ENCODE data around the gene UTP15. TPM values are rescaled to one million over a fixed set of nuclear protein-coding genes. Genes with fewer than 3 reads are reported as not detected.

Gene UTP15
- total RNA-seq, 1 experiment from 2014 or later = 38.8 TPM

GRCh38 chr5:73603998-73604397 is 38.5 kb downstream of the UTP15 start:
- CTCF ChIA-PET = no interaction called here
- peaks cover 17% of the 10 kb centered on the region for H3K4me1 ChIP-seq (ENCODE audit: control insufficient read depth, insufficient read depth, low read length)
- H3K36me3 ChIP-seq (ENCODE audit: control insufficient read depth, insufficient read depth, low read length) = no peaks in the 10 kb centered on the region
- intact Hi-C loops (cut with micrococcal nuclease; ENCODE audit: unreplicated experiment) (no loop called here), in situ Hi-C loops (cut with HindIII; ENCODE audit: low pct_unique_long_range_greater_than_20kb, low sequenced_read_pairs) (no loop called here)
- TF ChIP-seq TCF7L2 (IDR thresholded peaks at IDR 0.05; ENCODE audit: low read depth, low read length) (no peak), SIN3A (IDR thresholded peaks at IDR 0.05; ENCODE audit: borderline replicate concordance, insufficient read depth, low read depth, low read length) (no peak)
- H3K9me3 ChIP-seq (ENCODE audit: control insufficient read depth, insufficient read depth, low read depth, low read length) = peaks cover 8% of the 10 kb centered on the region; the same call in 1 of the 2 replicates
- DNase-seq (ENCODE audit: low read depth, low spot score) = no peak
- BruUV-seq (replicated peaks) = no TSS peak
- no peaks in the 10 kb centered on the region for H3K27me3 ChIP-seq (ENCODE audit: control insufficient read depth, insufficient read depth, low read length)
- POLR2A ChIA-PET = no interaction called here
- no peak for ATAC-seq
- H3K27ac ChIP-seq (ENCODE audit: low read length) = no peak overlapping the region
- no peak overlapping the region for H3K4me3 ChIP-seq (ENCODE audit: low read depth in 2 of 2, low read length in 2 of 2)

- H3K27ac ChIP-seq (ENCODE audit: low read length) = peak overlapping the region; percentile 20; the same call in 1 of the 2 replicates
- CTCF ChIA-PET = no interaction called here
- in situ Hi-C loops (cut with HindIII; ENCODE audit: low pct_unique_long_range_greater_than_20kb, low sequenced_read_pairs) (no loop called here), intact Hi-C loops (cut with micrococcal nuclease; ENCODE audit: unreplicated experiment) (no loop called here)
- POLR2A ChIA-PET = interaction anchor here (0.5 kb wide), 1 partner anchor 189 kb away, joined by 4 read pairs; no protein-coding TSS in a partner anchor
- TF ChIP-seq SIN3A (IDR thresholded peaks at IDR 0.05; ENCODE audit: borderline replicate concordance, insufficient read depth, low read depth, low read length) = no peak
- TF ChIP-seq CTCF (IDR thresholded peaks at IDR 0.05) = no peak
- no peak for TF ChIP-seq REST (IDR thresholded peaks at IDR 0.05; ENCODE audit: insufficient read depth in 1 of 2, low read depth in 2 of 2, low read length in 1 of 2)
- no peak overlapping the region for H3K4me3 ChIP-seq (ENCODE audit: low read depth in 2 of 2, low read length in 2 of 2)
- no peaks in the 10 kb centered on the region for H3K27me3 ChIP-seq (ENCODE audit: control insufficient read depth, insufficient read depth, low read length)
- DNase-seq (ENCODE audit: low read depth, low spot score) (no peak), ATAC-seq (peak; percentile 90)
- H3K4me1 ChIP-seq (ENCODE audit: control insufficient read depth, insufficient read depth, low read length) = peaks cover 17% of the 10 kb centered on the region
- H3K36me3 ChIP-seq (ENCODE audit: control insufficient read depth, insufficient read depth, low read length) = no peaks in the 10 kb centered on the region
- peaks cover 8% of the 10 kb centered on the region; the same call in 1 of the 2 replicates for H3K9me3 ChIP-seq (ENCODE audit: control insufficient read depth, insufficient read depth, low read depth, low read length)
- no TSS peak for BruUV-seq (replicated peaks)
Observed at GRCh38 chr5:73605223-73606087, 39.9 kb downstream of the UTP15 start.

- no TSS peak for BruUV-seq (replicated peaks)
- DNase-seq (ENCODE audit: low read depth, low spot score) (no peak), ATAC-seq (peak; percentile 30; the same call in 1 of the 2 replicates)
- POLR2A ChIA-PET = no interaction called here
- Histone ChIP-seq H3K4me1 (ENCODE audit: control insufficient read depth, insufficient read depth, low read length) (peaks cover 17% of the 10 kb centered on the region), H3K27ac (ENCODE audit: low read length) (no peak overlapping the region), H3K36me3 (ENCODE audit: control insufficient read depth, insufficient read depth, low read length) (no peaks in the 10 kb centered on the region), H3K9me3 (ENCODE audit: control insufficient read depth, insufficient read depth, low read depth, low read length) (peaks cover 6% of the 10 kb centered on the region; the same call in 1 of the 2 replicates), H3K27me3 (ENCODE audit: control insufficient read depth, insufficient read depth, low read length) (no peaks in the 10 kb centered on the region), H3K4me3 (ENCODE audit: low read depth in 2 of 2, low read length in 2 of 2) (no peak overlapping the region)
- TF ChIP-seq CTCF (IDR thresholded peaks at IDR 0.05) (peak; percentile 17; the same call in 1 of the 2 replicates), TCF7L2 (IDR thresholded peaks at IDR 0.05; ENCODE audit: low read depth, low read length) (no peak)
- intact Hi-C loops (cut with micrococcal nuclease; ENCODE audit: unreplicated experiment) (no loop called here), in situ Hi-C loops (cut with HindIII; ENCODE audit: low pct_unique_long_range_greater_than_20kb, low sequenced_read_pairs) (no loop called here)
- CTCF ChIA-PET = no interaction called here
Observed at GRCh38 chr5:73606206-73606753, 40.7 kb downstream of the UTP15 start.

Measured in Panc1 (cell line).